ENCODE measurements around the gene SLC6A5.

Gene SLC6A5

GRCh38 chr11:20583201-20583600 is 16.2 kb upstream of the SLC6A5 start:
- no peaks in the 10 kb centered on the region for H3K36me3 Mint-ChIP-seq (ENCODE audit: low read depth)
- peaks cover 5% of the 10 kb centered on the region for H3K27me3 Mint-ChIP-seq (ENCODE audit: low read depth)
- H3K4me3 Mint-ChIP-seq = no peak overlapping the region
- H3K27ac Mint-ChIP-seq = no peak overlapping the region
- H3K9me3 Mint-ChIP-seq = peaks cover 4% of the 10 kb centered on the region
- TF ChIP-seq CTCF (IDR thresholded peaks at IDR 0.05; ENCODE audit: unreplicated experiment in 3 of 3) = no peak
- no peaks in the 10 kb centered on the region for H3K4me1 Mint-ChIP-seq

DNA sequence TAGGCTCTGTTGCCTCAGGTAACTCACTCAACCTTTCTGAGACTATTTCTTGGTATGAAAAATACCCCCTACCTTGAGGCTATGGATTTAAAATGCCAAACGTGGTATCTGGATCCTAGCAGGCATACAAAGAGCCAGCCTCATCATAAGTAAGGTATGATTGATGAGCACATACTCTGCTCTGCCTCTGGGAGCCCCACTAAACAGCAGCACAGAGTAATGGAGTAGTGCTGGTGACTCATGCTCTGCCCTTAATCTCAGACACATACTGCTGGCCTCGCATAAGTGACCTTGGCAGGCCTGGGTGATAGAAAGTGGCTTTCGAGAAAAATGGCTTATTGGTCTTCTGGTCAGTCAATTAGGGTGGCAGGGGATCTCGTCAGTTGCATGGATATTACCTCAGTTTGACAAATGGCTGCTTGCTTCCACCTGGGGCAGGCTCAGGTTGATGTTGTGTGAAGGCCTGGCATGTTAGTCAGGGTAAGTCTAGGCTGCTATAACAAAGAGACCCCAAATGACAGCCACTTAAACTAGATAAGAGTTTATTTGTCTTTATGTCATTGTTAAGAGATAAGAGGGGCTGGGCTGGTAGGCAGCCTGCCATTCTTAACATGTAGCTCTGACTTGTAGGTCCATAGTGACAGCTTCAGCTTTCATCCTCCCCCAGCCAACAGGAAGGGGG is 15.2 kb upstream of the SLC6A5 start:
- Mint-ChIP-seq H3K27me3 (ENCODE audit: low read depth) (peaks cover 15% of the 10 kb centered on the region), H3K36me3 (ENCODE audit: low read depth) (no peaks in the 10 kb centered on the region), H3K9me3 (peaks cover 4% of the 10 kb centered on the region), H3K4me3 (no peak overlapping the region), H3K27ac (no peak overlapping the region), H3K4me1 (no peaks in the 10 kb centered on the region)
- TF ChIP-seq CTCF (IDR thresholded peaks at IDR 0.05; ENCODE audit: unreplicated experiment in 3 of 3) = no peak

GRCh38 chr11:20589796-20590195 is 9.6 kb upstream of the SLC6A5 start:
- no peaks in the 10 kb centered on the region for H3K9me3 Mint-ChIP-seq
- TF ChIP-seq CTCF (IDR thresholded peaks at IDR 0.05; ENCODE audit: unreplicated experiment in 3 of 3) = no peak
- no peaks in the 10 kb centered on the region for H3K36me3 Mint-ChIP-seq (ENCODE audit: low read depth)
- peaks cover 37% of the 10 kb centered on the region for H3K27me3 Mint-ChIP-seq (ENCODE audit: low read depth)
- H3K27ac Mint-ChIP-seq = no peak overlapping the region
- H3K4me3 Mint-ChIP-seq = no peak overlapping the region
- no peaks in the 10 kb centered on the region for H3K4me1 Mint-ChIP-seq

GRCh38 chr11:20590381-20590780 is 9.0 kb upstream of the SLC6A5 start:
- Mint-ChIP-seq H3K9me3 (no peaks in the 10 kb centered on the region), H3K4me1 (no peaks in the 10 kb centered on the region), H3K27ac (no peak overlapping the region), H3K36me3 (ENCODE audit: low read depth) (no peaks in the 10 kb centered on the region), H3K27me3 (ENCODE audit: low read depth) (peaks cover 43% of the 10 kb centered on the region), H3K4me3 (no peak overlapping the region)
- TF ChIP-seq CTCF (IDR thresholded peaks at IDR 0.05; ENCODE audit: unreplicated experiment in 3 of 3) = no peak

DNA sequence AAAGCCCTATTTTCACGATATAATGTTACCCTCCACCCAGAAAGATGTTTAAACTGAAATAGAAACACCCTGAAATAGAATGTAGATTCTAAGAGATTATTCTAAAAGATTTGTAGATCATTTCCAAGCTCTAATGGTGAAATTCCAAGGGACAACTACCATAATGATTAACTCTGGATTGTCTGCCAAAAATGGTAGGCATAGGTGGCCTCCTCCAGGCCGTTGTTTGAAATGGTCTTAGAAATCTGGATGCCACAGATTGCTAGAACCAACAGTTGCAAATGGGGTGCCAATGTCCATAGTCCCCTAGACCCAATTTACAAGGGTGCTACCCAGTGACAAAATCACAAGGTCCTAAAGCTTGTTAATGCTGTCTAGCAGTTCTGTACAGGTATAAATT is 6.7 kb upstream of the SLC6A5 start:
- H3K4me1 Mint-ChIP-seq = no peaks in the 10 kb centered on the region
- H3K4me3 Mint-ChIP-seq = no peak overlapping the region
- H3K27me3 Mint-ChIP-seq (ENCODE audit: low read depth) = peaks cover 65% of the 10 kb centered on the region
- H3K27ac Mint-ChIP-seq = no peak overlapping the region
- no peaks in the 10 kb centered on the region for H3K36me3 Mint-ChIP-seq (ENCODE audit: low read depth)
- no peaks in the 10 kb centered on the region for H3K9me3 Mint-ChIP-seq
- no peak for TF ChIP-seq CTCF (IDR thresholded peaks at IDR 0.05; ENCODE audit: unreplicated experiment in 3 of 3)
